Measurements from ENCODE around the gene FARS2.

The FARS2 gene

GRCh38 chr6:5723841-5724691, 462.8 kb downstream of the FARS2 start:
- no peak for TF ChIP-seq CTCF (IDR thresholded peaks at IDR 0.05; ENCODE audit: low read depth, low read length)
- H3K4me3 ChIP-seq (ENCODE audit: low read depth, low read length) = no peak overlapping the region

- TF ChIP-seq CTCF (IDR thresholded peaks at IDR 0.05; ENCODE audit: low read depth, low read length) = no peak
- no peak overlapping the region for H3K4me3 ChIP-seq (ENCODE audit: low read depth, low read length)
Measured at GRCh38 chr6:5724911-5725310, 463.6 kb downstream of the FARS2 start.

GRCh38 chr6:5726976-5727718, 465.8 kb downstream of the FARS2 start:
- no peak overlapping the region for H3K4me3 ChIP-seq (ENCODE audit: low read depth, low read length)
- TF ChIP-seq CTCF (IDR thresholded peaks at IDR 0.05; ENCODE audit: low read depth, low read length) = no peak

GRCh38 chr6:5728351-5729079, 467.2 kb downstream of the FARS2 start:
- H3K4me3 ChIP-seq (ENCODE audit: low read depth, low read length) = no peak overlapping the region
- TF ChIP-seq CTCF (IDR thresholded peaks at IDR 0.05; ENCODE audit: low read depth, low read length) = no peak

- TF ChIP-seq CTCF (IDR thresholded peaks at IDR 0.05; ENCODE audit: low read depth, low read length) = no peak
- no peak overlapping the region for H3K4me3 ChIP-seq (ENCODE audit: low read depth, low read length)
Measured at GRCh38 chr6:5729080-5729434, 467.7 kb downstream of the FARS2 start.

DNA sequence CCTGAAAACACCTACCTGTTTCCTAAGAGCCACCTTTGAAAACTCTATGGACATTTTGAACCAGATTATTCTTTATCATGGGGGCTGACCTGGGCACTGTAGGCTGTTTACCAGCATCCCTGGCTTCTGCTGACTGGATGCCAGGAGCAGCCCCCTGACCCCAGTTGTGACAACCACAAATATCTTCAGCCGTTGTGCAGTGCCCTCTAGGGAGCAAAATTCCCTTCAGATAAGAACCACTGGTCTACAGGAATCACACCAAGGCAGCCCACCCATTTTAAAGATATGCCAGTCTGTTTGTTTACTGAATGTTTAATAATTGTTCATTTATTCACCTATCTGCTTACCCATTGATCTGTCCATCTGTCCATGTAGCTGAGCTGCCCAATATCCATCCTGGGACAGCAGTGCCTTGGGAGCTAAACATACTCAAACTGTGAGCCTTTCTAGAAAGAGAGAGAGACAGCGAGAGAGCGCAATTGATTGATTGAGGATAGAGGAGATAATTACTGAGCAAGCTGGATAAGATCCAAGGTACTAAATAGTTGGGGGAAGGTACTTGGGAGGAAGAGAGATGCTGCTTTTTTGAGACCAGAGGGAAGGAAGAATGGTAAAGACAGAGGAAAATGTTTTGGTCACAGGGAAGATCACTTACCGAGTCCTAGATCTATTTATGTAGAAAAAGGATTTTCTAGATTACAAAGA, 468.7 kb downstream of the FARS2 start:
- no peak overlapping the region for H3K4me3 ChIP-seq (ENCODE audit: low read depth, low read length)
- no peak for TF ChIP-seq CTCF (IDR thresholded peaks at IDR 0.05; ENCODE audit: low read depth, low read length)

All from WI38 (cell line).